NCI-H69 (cell line): Measurements from ENCODE around the gene LRRC8C.

Experiments used
- DNase-seq: peaks from one replicate; lab custom pipeline; 2025; lab: John Stamatoyannopoulos, UW

LRRC8C gene

GRCh38 chr1:89632657-89633247 lies at the start of gene LRRC8C:
Gene LRRC8C, plus strand, starts transcription at chr1:89633120. Its CDS starts 53,354 bp downstream, at chr1:89686474.
- peak; percentile 72 for DNase-seq

GRCh38 chr1:89584211-89584610 lies 48.7 kb upstream of the LRRC8C start:
- no peak for DNase-seq

GRCh38 chr1:89584781-89585180 lies 48.1 kb upstream of the LRRC8C start:
- no peak for DNase-seq

GRCh38 chr1:89587729-89588161 lies 45.2 kb upstream of the LRRC8C start:
- no peak for DNase-seq

- no peak for DNase-seq
Measured at GRCh38 chr1:89588480-89588879, 44.4 kb upstream of the LRRC8C start.

GRCh38 chr1:89589515-89589914 lies 43.4 kb upstream of the LRRC8C start:
- no peak for DNase-seq

- no peak for DNase-seq
Measured at GRCh38 chr1:89590341-89591080, 42.4 kb upstream of the LRRC8C start.

- DNase-seq, result peak; percentile 55
Measured at GRCh38 chr1:89592861-89593302, 40.0 kb upstream of the LRRC8C start.

GRCh38 chr1:89594096-89594740 lies 38.7 kb upstream of the LRRC8C start:
- DNase-seq, result no peak

GRCh38 chr1:89596698-89597097 lies 36.2 kb upstream of the LRRC8C start:
- DNase-seq, result no peak

- DNase-seq, result peak; percentile 43
Measured at GRCh38 chr1:89598450-89599331, 34.2 kb upstream of the LRRC8C start.

GRCh38 chr1:89599332-89599630 lies 33.6 kb upstream of the LRRC8C start:
- no peak for DNase-seq

- DNase-seq, result no peak
Measured at GRCh38 chr1:89600451-89601224, 32.3 kb upstream of the LRRC8C start.

GRCh38 chr1:89602871-89603404 lies 30.0 kb upstream of the LRRC8C start:
- no peak for DNase-seq

- DNase-seq, result no peak
Measured at GRCh38 chr1:89603651-89604413, 29.1 kb upstream of the LRRC8C start.

- no peak for DNase-seq
Measured at GRCh38 chr1:89604414-89604735, 28.5 kb upstream of the LRRC8C start.

GRCh38 chr1:89605692-89606091 lies 27.2 kb upstream of the LRRC8C start:
- peak; percentile 9 for DNase-seq

GRCh38 chr1:89606227-89606980 lies 26.5 kb upstream of the LRRC8C start:
- DNase-seq, result no peak

GRCh38 chr1:89607156-89607555 lies 25.8 kb upstream of the LRRC8C start:
- no peak for DNase-seq
